Activated CD4-positive, alpha-beta T cell treated with anti-CD3 and anti-CD28 coated beads, Interleukin-2, amount 50 U/mL, for 1 hour (primary cell): ENCODE measurements around the gene PPIP5K1.

Experiments
- DNase-seq: peaks from one replicate; pipeline ENCODE4 v3.0.0-alpha.2; 2020

Gene PPIP5K1

DNA sequence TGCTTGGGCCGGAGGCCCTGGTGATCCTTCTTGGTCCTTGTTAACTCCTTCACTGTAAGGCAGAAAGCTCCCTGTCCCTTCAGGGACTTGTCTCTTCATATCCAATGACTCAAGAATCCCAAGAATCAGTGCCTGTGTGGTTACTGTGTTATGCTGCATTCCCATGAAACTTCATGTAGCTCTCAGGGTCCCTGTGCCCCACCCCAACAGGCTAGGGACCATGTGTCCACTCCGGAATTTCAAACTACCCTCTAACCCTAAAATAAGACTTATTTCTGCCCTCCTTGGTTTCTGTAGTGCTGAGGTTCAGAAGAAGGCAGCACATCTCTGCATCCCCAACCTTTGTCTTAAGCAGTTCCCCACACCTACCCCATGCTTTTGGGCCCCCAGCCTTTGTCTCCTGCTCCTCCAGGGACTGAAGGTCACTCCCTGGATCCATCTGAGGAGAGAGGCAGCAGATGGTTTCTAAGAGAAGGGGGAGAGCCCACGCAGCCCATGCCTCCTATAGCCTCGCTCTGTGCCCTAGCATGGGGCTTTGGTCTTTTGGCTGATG lies 73.1 kb downstream of the PPIP5K1 start:
- no peak for DNase-seq

DNA sequence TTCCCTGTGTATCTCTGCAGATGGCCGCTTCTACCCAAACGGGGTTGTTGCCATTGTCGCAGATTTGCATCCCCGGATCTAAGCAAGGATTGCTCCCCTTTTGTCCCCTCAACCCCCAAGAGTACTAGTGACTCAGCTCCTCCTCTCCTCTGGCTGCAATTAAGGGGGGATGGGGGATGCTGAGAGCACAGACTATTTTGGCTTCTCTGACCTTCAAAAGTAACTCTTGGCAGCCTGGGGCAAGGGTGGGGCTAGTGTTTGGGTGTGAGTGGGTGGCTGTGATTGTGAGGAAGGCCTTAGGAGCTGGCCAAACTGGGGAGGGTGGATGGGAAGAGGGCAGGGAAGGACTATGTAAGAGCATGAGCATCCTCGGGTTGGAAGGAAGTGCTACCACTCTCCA lies 73.8 kb downstream of the PPIP5K1 start:
- DNase-seq, result no peak

DNA sequence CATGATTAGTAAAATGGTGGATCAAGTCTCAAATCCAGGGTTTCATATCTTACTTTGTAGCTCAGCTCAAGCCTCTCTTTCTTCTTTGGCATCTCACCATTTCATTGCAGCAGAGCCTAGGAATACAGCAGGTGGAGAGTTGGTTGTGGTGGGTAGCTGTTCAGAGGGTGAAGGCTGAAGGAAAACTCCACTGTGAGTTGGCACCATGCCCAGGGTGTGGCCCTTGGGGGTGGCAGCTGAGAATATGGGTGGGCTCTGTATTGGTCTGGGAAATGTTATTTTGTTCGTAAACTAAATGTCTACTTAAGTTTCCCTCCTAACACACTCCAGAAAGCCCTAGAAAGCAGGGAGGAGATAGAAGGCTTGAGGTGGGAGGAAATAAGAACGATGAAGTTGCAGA lies 74.3 kb downstream of the PPIP5K1 start:
- no peak for DNase-seq

DNA sequence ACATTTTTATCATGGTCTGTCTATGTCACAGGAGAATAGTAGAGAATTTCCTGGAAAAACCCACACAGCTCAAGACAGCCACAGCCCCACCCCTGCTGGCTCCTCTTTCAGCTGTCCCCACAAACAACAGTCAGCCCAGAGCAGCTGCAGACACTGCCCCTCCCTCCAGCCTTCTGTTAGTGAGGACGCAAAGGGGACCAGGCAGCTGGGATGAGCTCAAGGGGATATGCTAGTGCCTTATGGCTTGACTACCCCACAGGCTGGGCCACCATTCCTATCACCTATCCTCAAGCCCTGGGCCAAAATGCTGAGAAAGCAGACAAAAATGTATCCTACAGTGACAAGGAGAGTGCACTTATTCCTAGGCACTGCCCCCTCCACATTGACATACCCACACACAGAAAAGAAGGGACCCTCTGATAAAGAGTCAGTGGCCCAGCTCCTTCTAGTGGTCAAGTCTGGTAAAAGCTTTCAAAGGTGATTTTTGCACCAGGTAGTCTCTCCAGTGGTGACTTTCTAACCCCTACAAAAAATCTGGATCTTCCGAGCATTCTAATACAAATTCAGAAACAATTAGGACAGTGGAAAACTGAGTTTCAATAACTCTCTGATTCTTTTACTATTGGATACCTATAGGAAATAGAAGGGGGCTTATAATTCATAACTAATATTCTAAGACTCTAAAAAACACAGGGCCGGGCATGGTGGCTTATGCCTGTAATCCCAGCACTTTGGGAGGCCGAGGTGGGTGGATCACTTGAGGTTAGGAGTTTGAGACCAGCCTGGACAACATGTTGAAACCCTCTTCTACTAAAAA lies 75.6 kb downstream of the PPIP5K1 start:
- DNase-seq, result no peak

DNA sequence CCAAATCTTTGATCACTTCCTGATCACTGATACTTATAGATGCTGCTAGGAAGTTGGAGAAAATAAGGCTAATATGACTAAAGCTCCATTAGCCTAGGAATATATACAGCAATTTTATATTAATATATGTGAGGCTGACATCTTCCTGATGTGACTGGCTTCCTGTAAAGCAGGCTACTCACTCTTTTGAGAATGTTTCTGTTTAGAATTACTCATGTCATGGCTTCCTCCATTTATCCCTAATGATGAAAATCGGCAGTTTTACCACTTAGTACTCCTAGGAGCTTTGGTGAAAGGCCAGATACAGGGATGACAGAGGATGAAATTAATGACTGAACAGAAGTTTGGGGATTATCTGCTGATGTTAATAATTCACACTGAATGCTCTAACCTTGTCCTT lies 76.5 kb downstream of the PPIP5K1 start:
- DNase-seq, result no peak

DNA sequence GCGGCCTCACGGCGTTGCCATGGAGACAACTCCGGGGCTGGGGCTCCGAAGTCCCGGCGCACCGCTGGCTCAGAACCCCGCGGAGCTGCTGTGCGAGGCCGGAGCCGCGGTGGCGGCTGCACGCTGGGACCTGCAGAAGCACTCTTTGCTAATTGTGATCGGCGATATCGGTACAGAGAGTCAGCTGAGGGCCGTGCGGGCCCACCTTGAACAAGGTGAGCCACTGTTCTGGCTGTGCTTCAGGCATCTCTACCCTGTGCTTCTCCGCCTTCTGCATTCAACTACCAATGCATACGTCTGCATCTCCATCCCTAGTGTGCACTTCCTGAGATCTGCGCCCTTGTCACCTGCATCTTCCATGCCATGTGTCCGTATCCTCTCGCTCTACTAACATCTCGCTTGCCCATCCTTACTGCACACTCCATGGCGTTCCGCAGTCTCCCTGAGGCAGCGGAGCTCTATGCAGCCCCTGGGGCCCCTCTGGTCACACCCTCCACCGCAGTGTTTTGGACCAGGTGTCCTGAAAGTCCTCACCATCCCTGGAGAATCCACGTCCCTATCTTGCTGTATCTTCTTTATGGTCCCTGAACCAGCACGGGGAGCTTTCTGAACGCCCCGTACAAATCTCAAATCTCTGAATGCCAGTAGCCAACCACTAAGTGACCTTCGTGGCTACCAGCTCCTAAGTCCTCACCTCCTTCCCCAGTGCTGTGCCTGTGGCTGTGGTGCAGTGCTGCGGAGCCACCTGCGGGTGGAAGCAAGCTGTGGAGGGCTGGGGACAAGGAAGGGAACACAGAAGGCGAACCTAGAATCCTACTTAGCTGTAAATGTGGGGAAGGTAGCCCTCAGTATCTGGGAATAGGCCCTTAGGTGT lies 78.8 kb downstream of the PPIP5K1 start:
- peak; percentile 20 for DNase-seq

DNA sequence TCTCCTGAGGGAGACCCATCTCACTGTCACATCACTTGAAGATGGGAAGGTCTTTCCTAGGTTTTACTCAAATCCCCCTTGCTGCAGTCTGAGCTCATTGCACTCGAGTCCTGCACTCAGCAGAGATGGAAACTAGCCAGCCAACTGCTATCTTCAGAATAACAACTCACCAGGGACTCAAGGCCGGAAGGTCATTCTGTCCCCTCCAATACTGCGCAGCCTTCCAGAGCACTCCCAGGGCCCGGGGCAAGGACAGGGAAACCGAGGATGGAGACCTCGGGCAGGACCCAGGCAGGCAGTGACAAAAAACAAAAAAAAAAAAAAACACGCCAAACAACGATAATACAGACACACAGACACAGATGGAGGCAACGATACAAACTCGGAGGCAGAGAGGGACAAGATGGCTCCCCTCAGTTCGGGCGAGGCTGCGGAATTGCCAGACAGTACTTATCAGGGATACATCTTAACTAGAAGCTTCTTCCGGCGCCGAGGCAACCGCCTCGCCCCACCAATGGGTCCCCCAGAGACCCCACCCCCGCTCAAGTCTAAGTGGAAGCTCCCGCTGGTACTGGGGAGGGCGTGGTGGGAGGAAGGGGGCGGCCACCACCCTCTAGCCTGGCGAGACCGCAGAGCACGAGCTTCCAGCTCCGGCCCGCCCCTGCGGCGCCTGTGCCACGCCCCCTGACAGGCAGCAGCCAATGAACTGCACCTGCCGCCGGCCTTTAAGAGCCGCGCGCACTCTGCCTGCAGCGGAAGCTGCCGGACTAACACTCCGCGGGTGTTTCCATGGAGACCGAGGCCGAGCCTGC lies 79.6 kb downstream of the PPIP5K1 start:
- DNase-seq, result peak; percentile 94

DNA sequence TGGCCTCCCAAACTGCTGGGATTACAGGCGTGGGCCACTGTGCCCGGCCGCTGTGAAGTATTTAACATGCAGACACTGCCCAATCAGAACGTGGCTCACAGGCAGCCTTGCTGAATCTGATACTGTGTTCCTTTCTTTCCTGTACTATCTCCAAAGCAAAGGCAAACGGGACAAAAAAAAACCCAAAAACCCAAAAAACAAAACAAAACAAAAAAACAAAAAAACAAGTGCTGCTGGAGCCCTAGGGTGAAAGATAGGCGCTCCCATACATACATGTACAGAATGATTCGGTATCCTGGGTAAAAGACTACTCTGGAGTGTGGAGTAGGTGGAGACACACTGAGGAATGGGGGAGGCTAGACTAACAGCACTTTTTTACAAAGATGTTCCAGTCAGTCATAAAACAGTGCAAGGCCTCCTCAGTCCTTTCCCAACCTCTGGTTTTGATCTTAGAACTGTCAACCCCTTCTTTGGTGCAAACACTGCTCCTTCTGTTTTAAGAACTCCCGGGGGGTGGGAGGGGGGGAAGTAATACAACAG lies 80.3 kb downstream of the PPIP5K1 start:
- no peak for DNase-seq

DNA sequence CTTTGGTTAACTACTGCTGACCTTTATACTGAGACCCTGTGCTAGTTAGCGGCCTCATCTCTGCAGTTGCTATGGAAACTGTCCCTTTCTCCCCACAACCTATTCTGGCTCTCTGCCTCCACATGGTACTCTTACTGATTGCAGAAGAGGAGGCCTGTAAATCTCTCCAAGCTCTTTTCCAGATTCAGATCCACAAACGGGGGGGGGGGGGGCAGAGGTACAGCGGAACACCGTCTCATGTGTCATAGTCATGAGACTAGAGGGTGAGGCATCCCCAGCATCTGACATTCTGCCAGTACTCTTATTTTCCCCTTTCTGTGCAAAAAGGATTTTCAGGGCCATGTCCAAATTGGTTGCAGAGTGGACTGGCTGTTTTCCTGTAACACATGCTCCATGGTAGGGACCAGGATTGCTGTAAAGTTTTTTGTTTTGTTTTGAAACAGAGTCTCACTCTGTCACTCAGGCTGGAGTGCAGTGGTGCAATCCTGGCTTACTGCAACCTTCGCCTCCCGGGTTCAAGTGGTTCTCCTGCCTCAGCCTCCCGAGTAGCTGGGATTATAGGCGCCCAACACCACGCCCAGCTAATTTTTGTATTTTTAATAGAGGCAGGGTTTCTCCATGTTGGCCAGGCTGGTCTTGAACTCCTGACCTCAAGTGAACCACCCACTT lies 80.9 kb downstream of the PPIP5K1 start:
- DNase-seq, result no peak

DNA sequence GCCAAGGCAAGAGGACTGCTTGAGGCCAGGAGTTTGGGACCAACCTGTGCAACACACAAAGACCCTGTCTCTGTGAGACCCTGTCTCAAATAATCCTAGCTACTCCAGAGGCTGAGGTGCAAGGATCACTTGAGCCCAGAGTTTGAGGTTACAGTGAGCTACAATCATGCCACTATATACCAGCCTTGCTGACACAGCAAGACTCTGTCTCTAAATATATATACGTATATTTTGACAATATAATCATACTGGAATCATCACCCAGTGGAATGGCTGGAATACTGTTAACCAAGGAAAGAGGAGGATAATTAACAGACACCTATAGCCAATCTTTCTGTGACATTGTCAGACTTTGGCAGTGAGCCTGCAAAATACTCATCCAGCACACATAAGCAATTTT lies 81.6 kb downstream of the PPIP5K1 start:
- DNase-seq, result no peak

DNA sequence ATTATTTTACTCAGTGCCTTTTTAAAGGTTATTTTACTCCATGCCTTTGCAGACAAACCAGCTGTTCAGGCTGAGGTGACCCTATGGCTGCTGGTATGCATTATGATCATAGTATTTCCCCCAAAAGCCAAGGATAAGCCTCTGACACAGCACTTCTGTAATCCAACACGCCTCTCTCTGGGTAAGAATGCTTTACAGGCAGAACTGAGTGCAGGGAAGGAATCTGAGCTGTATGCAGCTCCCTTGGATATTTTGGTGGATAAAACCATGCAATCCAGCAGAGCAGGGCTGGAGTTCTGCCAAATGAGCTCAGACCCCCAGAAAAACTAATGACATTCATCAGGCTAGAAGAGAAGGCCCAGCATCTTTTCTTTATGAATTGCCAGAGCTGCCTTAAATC lies 84.3 kb downstream of the PPIP5K1 start:
- DNase-seq, result no peak

DNA sequence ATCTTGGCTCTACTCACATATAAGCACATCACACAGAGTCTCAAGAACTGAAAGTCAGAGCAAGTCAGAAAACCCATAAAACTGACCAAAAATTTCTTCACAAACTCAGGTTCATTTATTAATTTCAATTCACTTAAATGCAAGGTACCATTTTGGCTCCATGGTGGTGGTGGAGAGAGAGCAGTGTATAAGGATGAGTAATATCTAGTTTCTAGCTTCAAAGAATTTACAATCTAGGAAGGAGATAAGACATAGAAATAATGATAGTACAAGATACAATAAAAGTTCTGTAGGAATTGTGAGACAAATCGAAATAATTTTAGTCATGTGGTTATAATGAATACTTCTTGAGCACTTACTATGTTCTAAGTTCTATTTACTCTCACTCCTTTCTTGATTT lies 90.4 kb downstream of the PPIP5K1 start:
- no peak for DNase-seq

DNA sequence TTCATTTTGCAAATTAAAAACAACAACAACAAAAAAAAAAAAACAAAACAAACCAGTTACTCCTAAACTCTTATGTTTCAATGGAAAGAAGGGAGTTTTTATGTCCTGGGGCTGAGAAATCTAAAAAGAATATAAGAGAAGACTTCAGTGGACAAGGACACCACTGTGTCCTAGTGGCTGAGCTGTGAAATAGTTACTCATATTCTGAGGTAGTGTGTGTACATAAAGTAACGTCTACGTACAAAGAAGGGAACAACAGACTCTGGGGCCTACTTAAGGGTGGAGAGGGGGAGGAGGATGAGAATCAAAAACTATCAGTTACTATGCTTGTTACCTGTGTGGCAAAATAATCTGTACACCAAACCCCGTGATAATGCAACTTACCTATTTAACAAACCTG lies 91.0 kb downstream of the PPIP5K1 start:
- DNase-seq, result no peak

DNA sequence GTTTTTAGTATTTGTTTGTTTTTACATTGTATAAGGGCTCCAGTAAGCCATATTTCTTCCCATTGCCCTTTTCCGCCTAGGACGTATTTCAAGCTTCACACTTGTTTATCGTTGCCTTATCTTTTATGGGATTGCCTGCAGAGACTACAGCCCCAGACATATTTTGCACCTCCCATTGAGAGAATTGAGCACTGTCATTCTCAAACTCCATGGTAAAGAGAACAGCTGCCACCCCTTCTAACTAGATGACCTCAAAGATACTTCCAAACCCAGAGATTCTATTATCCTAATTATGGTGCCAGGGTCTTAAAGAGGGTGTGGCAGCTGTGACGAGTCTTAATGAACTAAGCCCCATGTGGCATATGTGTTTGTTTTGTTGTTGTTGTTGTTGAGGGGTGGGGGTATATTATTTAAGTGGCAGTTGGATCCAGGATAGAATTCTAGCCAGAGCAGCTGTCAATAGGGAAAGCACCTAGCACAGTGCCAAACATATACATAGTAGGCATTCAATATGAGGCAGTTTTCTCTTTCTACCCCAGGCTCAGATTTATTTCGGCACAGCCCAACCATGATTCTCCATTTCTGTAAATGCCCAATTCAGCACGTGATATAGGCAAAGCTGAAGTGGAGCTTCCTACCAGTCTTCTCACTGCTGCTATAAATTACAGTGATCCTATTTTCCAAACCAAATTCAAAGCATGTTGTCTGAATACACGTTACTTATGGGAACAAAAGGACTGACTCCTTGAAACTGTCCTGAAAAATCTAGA lies 96.1 kb downstream of the PPIP5K1 start:
- DNase-seq, result no peak

DNA sequence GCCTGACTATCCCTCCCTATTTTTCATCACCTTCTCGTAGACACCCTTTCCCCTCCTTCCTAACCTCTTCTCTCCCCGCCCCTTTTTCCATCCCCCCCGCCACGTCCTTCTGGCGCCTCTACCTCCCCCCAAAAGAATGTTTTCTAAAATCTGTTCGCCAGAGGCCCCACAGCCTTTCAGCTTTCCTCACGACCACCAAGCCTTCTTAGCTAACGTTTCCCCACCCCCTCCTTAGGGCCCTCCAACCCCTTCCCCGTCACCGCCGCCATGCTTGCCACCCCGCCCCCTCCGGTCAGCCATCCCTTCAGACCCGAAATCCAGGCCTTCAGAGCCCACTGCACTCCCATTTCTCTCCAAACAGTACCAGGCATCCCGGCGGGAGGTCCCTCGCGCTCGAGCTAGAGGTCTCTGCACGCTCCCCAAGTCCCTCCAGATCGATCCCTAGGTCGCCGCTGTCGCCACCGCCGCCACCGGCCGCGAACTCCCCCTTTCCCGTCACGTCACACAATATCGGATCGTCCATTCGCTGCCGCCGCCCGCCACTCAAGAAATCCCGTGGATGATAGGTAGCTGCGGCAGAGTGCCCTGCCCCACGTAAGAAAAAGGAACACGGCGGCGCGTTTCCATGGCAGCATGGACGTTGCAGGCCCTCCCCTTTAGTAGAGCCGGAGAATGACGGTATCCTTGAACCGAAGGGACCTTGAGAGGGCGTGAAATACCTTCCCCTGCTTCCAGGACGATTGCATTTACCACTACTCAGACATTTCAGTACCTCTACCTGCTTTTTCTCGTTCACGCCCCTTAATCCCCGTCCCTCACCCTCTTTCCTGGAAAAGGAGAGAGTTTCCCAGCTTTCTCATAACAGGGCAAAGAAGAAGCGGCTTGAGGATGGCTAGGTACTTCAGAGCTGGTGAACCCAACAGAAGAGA lies 97.1 kb downstream of the PPIP5K1 start, which contains the start of gene TP53BP1:
Gene TP53BP1 (minus strand): TSS at position 484 of the 929 bp plus-strand sequence. CDS start 113 bp downstream, at position 371.
- DNase-seq, result peak; percentile 95

DNA sequence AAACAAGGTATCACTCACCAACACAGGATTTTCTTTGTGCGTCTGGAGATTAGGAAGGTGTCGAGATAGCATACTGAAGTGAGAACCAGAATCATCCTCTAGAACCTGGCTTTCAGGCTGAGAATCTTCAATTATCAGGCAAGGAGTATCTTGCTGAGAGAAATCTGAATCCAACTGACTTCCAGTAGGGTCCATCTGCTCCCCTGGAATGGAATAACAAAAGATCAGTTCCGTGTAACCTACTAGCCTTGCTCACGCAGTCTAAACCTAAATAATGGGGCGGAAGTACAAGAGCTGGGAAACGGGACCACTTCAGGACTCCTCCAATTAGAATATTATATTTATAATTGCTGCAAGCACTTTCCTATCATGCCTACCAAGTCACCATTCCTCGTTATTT lies 97.7 kb downstream of the PPIP5K1 start:
- DNase-seq, result no peak

DNA sequence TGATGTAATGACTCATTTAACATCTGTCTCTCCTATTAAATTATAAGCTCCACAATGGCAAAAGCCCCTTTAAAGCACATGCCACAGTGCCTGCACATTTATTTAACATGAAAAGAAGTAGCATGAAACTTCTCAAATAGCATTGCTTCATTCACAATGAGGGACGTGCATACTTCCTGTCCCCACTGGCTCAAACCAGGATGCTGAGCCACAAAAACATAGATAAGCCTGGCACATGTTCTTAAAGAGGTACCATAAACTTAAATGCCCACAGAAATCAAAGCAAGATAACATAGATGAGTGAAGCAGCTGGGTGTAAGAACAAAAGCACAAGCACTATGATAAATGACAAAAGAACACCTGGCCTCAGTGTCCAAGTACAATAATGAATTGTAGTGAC lies 100.8 kb downstream of the PPIP5K1 start:
- no peak for DNase-seq

DNA sequence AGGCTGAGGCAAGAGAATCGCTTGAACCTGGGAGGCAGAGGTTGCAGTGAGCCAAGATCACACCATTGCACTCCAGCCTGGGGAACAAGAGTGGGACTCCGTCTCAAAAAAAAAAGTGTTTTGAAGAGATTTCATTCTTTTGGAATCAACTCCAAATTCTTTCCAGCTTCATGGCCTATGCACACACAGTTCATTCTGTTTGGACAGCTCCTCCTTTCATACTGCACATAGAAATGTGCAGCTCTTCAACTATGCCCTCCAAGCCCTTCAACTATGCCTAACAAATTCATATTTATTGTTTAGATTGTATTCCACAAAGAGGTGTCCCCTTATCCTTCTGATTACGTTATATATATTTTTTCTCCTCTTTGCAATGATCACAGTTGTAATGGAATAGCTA lies 101.2 kb downstream of the PPIP5K1 start:
- no peak for DNase-seq

DNA sequence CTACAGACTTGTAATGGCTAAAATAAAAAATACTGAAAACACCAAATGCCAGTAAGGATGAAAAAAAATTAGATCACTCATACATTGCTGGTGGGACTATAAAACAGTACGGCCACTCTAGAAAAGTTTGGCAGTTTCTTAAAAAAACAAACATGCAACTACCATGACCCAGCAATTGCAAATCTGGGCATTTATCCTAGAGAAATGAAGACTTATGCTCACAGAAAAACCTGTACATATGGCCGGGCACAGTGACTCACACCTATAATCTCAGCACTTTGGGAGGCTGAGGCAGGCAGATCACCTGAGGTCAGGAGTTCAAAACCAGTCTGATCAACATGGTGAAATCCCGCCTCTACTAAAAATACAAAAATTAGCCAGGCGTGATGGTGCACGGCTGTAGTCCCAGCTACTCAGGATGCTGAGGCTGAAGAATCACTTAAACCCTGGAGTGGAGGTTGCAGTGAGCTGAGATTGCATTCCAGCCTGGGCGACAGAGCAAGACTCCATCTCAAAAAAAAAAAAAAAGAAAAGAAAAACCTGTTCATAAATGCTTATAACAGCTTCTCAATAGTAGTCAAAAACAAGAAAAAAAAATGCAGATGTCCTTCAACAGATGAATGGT lies 102.6 kb downstream of the PPIP5K1 start:
- no peak for DNase-seq

DNA sequence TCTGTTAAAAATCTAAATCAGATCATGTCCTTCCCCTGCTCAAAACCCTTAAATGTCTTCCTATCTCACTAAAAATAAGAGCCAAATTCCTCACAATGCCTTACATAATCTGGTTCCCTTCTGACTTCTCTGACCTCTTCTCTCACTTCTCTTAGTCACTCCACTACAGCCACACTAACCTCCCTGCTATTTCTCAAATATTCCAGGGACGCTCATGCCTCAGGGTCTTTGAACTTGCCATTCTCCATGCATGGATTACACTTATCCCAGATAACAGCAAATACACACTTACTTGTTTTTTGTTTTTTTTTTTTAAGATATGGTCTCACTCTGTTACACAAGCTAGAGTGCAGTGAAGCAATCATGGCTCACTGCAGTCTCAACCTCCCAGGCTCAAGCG lies 105.6 kb downstream of the PPIP5K1 start:
- DNase-seq, result no peak
